Panc1 (cell line): ENCODE measurements around the gene FOXO1. TPM values are rescaled to one million over a fixed set of nuclear protein-coding genes. Genes with fewer than 3 reads are reported as not detected.

Experiments used
- ATAC-seq: fragments of 200-7000 bp; cut with Tn5 transposase; 2 replicates; pipeline ENCODE4 v1.9.1; 2020; ENCODE audit warnings: mild to moderate bottlenecking, moderate library complexity
- BruUV-seq: library from RNA; stranded (reverse); fragments of 400-500 nt; replicated peaks from 2 replicates; lab custom pipeline; 2021; lab: Mats Ljungman, UMichigan
- CTCF ChIA-PET: fragments of 300-600 bp; sonication (Branson Sonifier 250); formaldehyde crosslinking; loops from one replicate; lab custom pipeline; 2022; ENCODE audit warnings: antibody characterized with exemption; lab: Charles Lee
- POLR2A ChIA-PET: fragments of 300-600 bp; sonication (Branson Sonifier 250); formaldehyde crosslinking; loops from one replicate; lab custom pipeline; 2022; ENCODE audit warnings: antibody characterized with exemption; lab: Charles Lee
- DNase-seq: peaks from one replicate; pipeline ENCODE4 v3.0.0-alpha.2; 2010; ENCODE audit warnings: low read depth, low spot score
- H3K27ac ChIP-seq: 2 replicates; pipeline ENCODE4 v1.5.1; 2011; ENCODE audit warnings: mild to moderate bottlenecking, low read length, inconsistent platforms
- H3K27me3 ChIP-seq: fragments of 200-500 bp; sonication (Bioruptor generic); 2 replicates; pipeline ENCODE4 v1.6.0; 2014; ENCODE audit warnings: low read length, inconsistent platforms; ENCODE audit not compliant: control insufficient read depth, insufficient read depth
- H3K36me3 ChIP-seq: fragments of 200-500 bp; sonication (Bioruptor generic); 2 replicates; pipeline ENCODE4 v1.5.1; 2014; ENCODE audit warnings: inconsistent platforms, mild to moderate bottlenecking, low read length, moderate library complexity; ENCODE audit not compliant: control insufficient read depth, insufficient read depth
- H3K4me1 ChIP-seq: 2 replicates; pipeline ENCODE4 v1.5.1; 2011; ENCODE audit warnings: inconsistent platforms, mild to moderate bottlenecking, low read length, moderate library complexity; ENCODE audit not compliant: control insufficient read depth, insufficient read depth
- H3K4me3 ChIP-seq, 2 experiments: 2 replicates each; pipeline ENCODE4 v1.5.1; 2011 to 2012; ENCODE audit warnings: low read depth in 2 of 2, low read length in 2 of 2, mild to moderate bottlenecking in 2 of 2, inconsistent platforms in 1 of 2, moderate library complexity in 1 of 2
- H3K9me3 ChIP-seq: fragments of 200-500 bp; sonication (Bioruptor generic); 2 replicates; pipeline ENCODE4 v1.5.1; 2014; ENCODE audit warnings: low read depth, mild to moderate bottlenecking, inconsistent platforms, low read length, moderate library complexity; ENCODE audit not compliant: control insufficient read depth, insufficient read depth
- POLR2AphosphoS5 ChIP-seq: IDR thresholded peaks from 2 replicates; pipeline ENCODE4 v1.6.1; 2012; ENCODE audit warnings: mild to moderate bottlenecking, low read depth, low read length, moderate library complexity
- SIN3A ChIP-seq: IDR thresholded peaks from 2 replicates; pipeline ENCODE4 v1.6.1; 2012; ENCODE audit warnings: low read depth, mild to moderate bottlenecking, low read length, moderate library complexity, borderline replicate concordance; ENCODE audit not compliant: insufficient read depth
- TCF7L2 ChIP-seq: IDR thresholded peaks from 2 replicates; pipeline ENCODE4 v1.6.1; 2011; ENCODE audit warnings: mild to moderate bottlenecking, low read depth, low read length, inconsistent platforms
- in situ Hi-C: cut with HindIII; loops from 2 replicates; pipeline ENCODE4 v1.10.0; 2016; ENCODE audit warnings: low sequenced_read_pairs, low pct_unique_long_range_greater_than_20kb
- intact Hi-C: fragments of 100-400 bp; cut with micrococcal nuclease; formaldehyde crosslinking; loops from one replicate; pipeline ENCODE4 v1.10.0; 2022; ENCODE audit not compliant: unreplicated experiment
- total RNA-seq: library from RNA; stranded (reverse); gene quantifications from one replicate; pipeline ENCODE4 v1.2.1, GENCODE V29; 2021; ENCODE audit not compliant: unreplicated experiment
- TF ChIP-seq, protein P1 (sequence below), 2 experiments: IDR thresholded peaks; 2 replicates each; pipeline ENCODE4 v1.6.1; 2011 to 2012; ENCODE audit warnings: low read depth in 2 of 2, control low read depth in 1 of 2, low read length in 1 of 2, mild to moderate bottlenecking in 1 of 2, moderate library complexity in 1 of 2; ENCODE audit not compliant: insufficient read depth in 1 of 2
- TF ChIP-seq, protein P2 (sequence below): fragments of 450-650 bp; IDR thresholded peaks from 2 replicates; pipeline ENCODE4 v1.5.1; 2017; ENCODE audit warnings: mild to moderate bottlenecking

Gene FOXO1
- total RNA-seq, 1 experiment from 2014 or later = 2.1 TPM

DNA sequence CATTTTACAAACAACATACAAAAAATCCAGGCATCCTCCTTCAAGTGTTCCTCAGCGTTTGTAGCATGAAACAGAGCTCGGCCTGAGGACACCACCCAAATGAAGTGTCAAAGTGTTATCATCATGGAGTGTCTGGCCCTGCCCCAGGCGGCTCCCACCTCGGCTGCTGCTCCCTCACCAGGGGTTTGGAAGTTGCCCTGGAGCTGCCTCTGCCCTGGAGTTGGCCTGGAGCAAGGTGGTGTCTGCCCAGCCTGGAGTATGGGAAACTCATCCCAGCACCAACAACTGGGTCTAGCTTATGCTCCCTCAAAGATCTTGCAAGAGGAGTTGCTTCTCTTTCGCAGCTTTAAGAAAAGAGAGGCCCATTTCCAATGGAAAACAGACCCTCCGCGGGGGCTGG lies 120.4 kb downstream of the FOXO1 start:
- no peak for DNase-seq
- in situ Hi-C loops = no loop called here
- intact Hi-C loops = no loop called here
- TF ChIP-seq TCF7L2 = no peak
- TF ChIP-seq, protein P1, sequence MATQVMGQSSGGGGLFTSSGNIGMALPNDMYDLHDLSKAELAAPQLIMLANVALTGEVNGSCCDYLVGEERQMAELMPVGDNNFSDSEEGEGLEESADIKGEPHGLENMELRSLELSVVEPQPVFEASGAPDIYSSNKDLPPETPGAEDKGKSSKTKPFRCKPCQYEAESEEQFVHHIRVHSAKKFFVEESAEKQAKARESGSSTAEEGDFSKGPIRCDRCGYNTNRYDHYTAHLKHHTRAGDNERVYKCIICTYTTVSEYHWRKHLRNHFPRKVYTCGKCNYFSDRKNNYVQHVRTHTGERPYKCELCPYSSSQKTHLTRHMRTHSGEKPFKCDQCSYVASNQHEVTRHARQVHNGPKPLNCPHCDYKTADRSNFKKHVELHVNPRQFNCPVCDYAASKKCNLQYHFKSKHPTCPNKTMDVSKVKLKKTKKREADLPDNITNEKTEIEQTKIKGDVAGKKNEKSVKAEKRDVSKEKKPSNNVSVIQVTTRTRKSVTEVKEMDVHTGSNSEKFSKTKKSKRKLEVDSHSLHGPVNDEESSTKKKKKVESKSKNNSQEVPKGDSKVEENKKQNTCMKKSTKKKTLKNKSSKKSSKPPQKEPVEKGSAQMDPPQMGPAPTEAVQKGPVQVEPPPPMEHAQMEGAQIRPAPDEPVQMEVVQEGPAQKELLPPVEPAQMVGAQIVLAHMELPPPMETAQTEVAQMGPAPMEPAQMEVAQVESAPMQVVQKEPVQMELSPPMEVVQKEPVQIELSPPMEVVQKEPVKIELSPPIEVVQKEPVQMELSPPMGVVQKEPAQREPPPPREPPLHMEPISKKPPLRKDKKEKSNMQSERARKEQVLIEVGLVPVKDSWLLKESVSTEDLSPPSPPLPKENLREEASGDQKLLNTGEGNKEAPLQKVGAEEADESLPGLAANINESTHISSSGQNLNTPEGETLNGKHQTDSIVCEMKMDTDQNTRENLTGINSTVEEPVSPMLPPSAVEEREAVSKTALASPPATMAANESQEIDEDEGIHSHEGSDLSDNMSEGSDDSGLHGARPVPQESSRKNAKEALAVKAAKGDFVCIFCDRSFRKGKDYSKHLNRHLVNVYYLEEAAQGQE (IDR thresholded peaks at IDR 0.05; ENCODE audit: insufficient read depth in 1 of 2, low read depth in 2 of 2, low read length in 1 of 2) = no peak
- TF ChIP-seq POLR2AphosphoS5 = no peak
- TF ChIP-seq SIN3A = no peak
- TF ChIP-seq, protein P2, sequence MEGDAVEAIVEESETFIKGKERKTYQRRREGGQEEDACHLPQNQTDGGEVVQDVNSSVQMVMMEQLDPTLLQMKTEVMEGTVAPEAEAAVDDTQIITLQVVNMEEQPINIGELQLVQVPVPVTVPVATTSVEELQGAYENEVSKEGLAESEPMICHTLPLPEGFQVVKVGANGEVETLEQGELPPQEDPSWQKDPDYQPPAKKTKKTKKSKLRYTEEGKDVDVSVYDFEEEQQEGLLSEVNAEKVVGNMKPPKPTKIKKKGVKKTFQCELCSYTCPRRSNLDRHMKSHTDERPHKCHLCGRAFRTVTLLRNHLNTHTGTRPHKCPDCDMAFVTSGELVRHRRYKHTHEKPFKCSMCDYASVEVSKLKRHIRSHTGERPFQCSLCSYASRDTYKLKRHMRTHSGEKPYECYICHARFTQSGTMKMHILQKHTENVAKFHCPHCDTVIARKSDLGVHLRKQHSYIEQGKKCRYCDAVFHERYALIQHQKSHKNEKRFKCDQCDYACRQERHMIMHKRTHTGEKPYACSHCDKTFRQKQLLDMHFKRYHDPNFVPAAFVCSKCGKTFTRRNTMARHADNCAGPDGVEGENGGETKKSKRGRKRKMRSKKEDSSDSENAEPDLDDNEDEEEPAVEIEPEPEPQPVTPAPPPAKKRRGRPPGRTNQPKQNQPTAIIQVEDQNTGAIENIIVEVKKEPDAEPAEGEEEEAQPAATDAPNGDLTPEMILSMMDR = no peak
- POLR2A ChIA-PET = interaction anchor here (0.6 kb wide), 1 partner anchor 1096 kb away, joined by 4 read pairs; no protein-coding TSS in a partner anchor
- H3K9me3 ChIP-seq = no peaks in the 10 kb centered on the region
- H3K27me3 ChIP-seq = no peaks in the 10 kb centered on the region
- ATAC-seq = no peak
- no TSS peak for BruUV-seq
- CTCF ChIA-PET = no interaction called here
- H3K36me3 ChIP-seq = no peaks in the 10 kb centered on the region
- H3K27ac ChIP-seq = no peak overlapping the region
- H3K4me3 ChIP-seq = no peak overlapping the region
- no peaks in the 10 kb centered on the region for H3K4me1 ChIP-seq

DNA sequence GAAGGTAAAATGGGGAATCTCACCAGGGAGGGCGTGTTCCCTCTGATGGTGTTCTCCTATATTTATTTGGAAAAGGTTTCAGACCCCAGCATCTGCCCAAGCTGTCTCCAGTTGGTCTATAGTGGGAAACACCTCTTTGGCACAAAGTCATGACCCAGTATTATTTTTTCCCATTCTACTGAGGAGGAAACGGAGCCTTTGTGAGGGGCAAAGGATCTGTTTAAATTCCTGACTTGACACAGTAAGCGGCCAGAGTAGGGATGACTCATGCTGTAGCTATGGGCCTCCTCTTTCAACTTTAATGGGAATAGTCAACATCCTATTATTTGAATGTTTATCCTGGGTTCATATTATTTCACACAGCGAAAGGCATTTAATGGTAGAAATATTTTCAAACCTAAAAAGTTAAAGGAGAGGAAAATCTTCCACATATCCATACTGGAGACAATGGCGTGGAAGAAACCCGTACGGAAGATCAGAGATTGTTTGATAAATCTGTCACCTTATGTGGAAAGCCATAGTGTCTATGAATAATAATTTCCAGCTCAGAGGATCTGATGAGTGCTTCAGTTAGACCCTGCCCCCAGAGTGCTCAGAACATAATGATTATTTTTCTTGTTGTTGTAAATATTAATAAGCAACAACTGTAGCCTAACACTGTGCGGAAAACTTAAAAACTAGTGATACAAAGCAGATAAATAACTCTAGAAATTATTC lies 126.0 kb downstream of the FOXO1 start:
- Histone ChIP-seq H3K4me1 (peaks cover 8% of the 10 kb centered on the region), H3K9me3 (no peaks in the 10 kb centered on the region), H3K27me3 (no peaks in the 10 kb centered on the region), H3K4me3 (no peak overlapping the region), H3K27ac (0 out of 2 replicates have a peak overlapping the region, but pooled peaks have one; percentile 4), H3K36me3 (no peaks in the 10 kb centered on the region)
- intact Hi-C loops (no loop called here), in situ Hi-C loops (no loop called here)
- DNase-seq (peak; percentile 15), ATAC-seq (peak; percentile 92)
- ChIA-PET CTCF (no interaction called here), POLR2A (no interaction called here)
- TF ChIP-seq TCF7L2 = peak; percentile 59; the same call in 1 of the 2 replicates
- TF ChIP-seq, protein P2 = no peak
- no peak for TF ChIP-seq POLR2AphosphoS5
- no peak for TF ChIP-seq SIN3A
- TF ChIP-seq, protein P1 (IDR thresholded peaks at IDR 0.05; ENCODE audit: insufficient read depth in 1 of 2, low read depth in 2 of 2, low read length in 1 of 2) = no peak
- no TSS peak for BruUV-seq
